ENCODE data around the gene YAE1. TPM values are rescaled to one million over a fixed set of nuclear protein-coding genes. Genes with fewer than 3 reads are reported as not detected.
"Not testable (repeated sequence)": the region's sequence is repeated elsewhere in the genome, so short reads cannot be mapped to it uniquely, and the experiment has no call there.

The YAE1 gene
- total and polyA plus RNA-seq, 11 donors, result 8.4 to 27.7 (median 16.7) TPM

DNA sequence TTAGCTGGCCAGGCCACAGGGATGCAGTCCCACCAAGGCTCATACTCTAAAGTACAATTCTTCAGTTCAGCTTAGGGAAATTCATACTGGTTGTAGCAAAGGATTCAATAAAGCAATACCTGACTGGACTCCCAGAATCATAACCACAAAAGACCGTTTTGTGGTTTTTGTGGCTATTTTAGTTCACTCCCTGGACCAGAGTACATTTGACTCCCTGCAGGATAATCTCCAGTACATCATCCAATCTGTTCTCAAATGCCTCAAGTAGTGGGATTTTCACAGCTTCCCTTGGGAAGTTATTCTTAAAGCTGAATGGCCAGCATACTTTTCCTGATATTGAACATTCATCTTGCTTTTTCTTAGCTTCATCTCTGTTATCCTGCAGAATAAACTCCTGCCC, 29.3 kb upstream of the YAE1 start:
- H3K27ac ChIP-seq, result no peak overlapping the region
- no peaks in the 10 kb centered on the region for H3K36me3 ChIP-seq
- no peak for ATAC-seq
- H3K4me1 ChIP-seq, result no peaks in the 10 kb centered on the region
- WGBS, 4 donors, result 41 to 63% (median 55%) methylated on average over 1 of the region's 1 CpG
- TF ChIP-seq POLR2A (IDR thresholded peaks at IDR 0.05) (no peak), CTCF (IDR thresholded peaks at IDR 0.05) (no peak)
- H3K27me3 ChIP-seq, result no peaks in the 10 kb centered on the region
- intact Hi-C loops (cut with DNase I), result no loop called here
- DNase-seq, result no peak
- H3K9me3 ChIP-seq, result no peaks in the 10 kb centered on the region
- H3K4me3 ChIP-seq, result no peak overlapping the region

- no peak for ATAC-seq
- Histone ChIP-seq H3K4me3 (no peak overlapping the region), H3K36me3 (no peaks in the 10 kb centered on the region), H3K9me3 (no peaks in the 10 kb centered on the region), H3K27ac (no peak overlapping the region), H3K4me1 (no peaks in the 10 kb centered on the region), H3K27me3 (no peaks in the 10 kb centered on the region)
- intact Hi-C loops (cut with DNase I), result no loop called here
- no peak for TF ChIP-seq CTCF (IDR thresholded peaks at IDR 0.05)
- TF ChIP-seq POLR2A (IDR thresholded peaks at IDR 0.05), result no peak
- WGBS, 4 donors, result 71 to 75% (median 72%) methylated on average over 5 of the region's 5 CpGs
- DNase-seq, result no peak
Observed at GRCh38 chr7:39539816-39540215, 26.4 kb upstream of the YAE1 start.

- DNase-seq, result no peak
- 68 to 78% (median 74%) methylated on average over 7 of the region's 7 CpGs for WGBS, 4 donors
- H3K27ac ChIP-seq, result no peak overlapping the region
- intact Hi-C loops (cut with DNase I), result no loop called here
- no peak for TF ChIP-seq POLR2A (IDR thresholded peaks at IDR 0.05)
- no peak for TF ChIP-seq CTCF (IDR thresholded peaks at IDR 0.05)
- no peaks in the 10 kb centered on the region for H3K27me3 ChIP-seq
- no peaks in the 10 kb centered on the region for H3K9me3 ChIP-seq
- no peaks in the 10 kb centered on the region for H3K36me3 ChIP-seq
- H3K4me3 ChIP-seq, result no peak overlapping the region
- H3K4me1 ChIP-seq, result no peaks in the 10 kb centered on the region
- ATAC-seq, result no peak
Observed at GRCh38 chr7:39540320-39540719, 25.9 kb upstream of the YAE1 start.

DNA sequence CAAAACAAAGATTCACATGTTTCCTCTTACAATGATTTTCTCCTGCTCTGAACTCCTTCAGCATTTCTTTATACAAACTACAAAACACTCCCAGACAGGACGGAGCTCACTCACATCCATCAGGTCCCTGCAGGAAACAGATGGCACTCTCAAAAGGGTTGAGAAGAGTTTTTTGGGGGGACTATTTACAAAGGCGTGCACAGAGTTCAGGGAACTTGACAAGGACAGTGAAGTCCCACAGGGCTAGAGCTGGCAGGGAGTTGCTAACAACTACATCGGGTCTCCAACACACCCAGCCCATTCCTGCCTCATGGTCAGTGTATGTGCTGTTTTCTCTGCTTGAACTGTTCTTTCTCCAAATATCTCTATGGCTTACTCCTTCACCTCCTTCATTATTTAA, 24.7 kb upstream of the YAE1 start:
- Histone ChIP-seq H3K36me3 (no peaks in the 10 kb centered on the region), H3K4me3 (no peak overlapping the region), H3K27ac (no peak overlapping the region), H3K27me3 (no peaks in the 10 kb centered on the region), H3K4me1 (no peaks in the 10 kb centered on the region), H3K9me3 (peaks cover 0 to 3% (median 0%) of the 10 kb centered on the region in 12 donors)
- 31 to 44% (median 41%) methylated on average over 3 of the region's 3 CpGs for WGBS, 4 donors
- no peak for DNase-seq
- intact Hi-C loops (cut with DNase I), result no loop called here
- TF ChIP-seq POLR2A (IDR thresholded peaks at IDR 0.05) (no peak), CTCF (IDR thresholded peaks at IDR 0.05) (no peak)
- no peak for ATAC-seq

GRCh38 chr7:39544774-39545173, 21.4 kb upstream of the YAE1 start:
- DNase-seq; H3K27me3 ChIP-seq; H3K4me3 ChIP-seq; H3K36me3 ChIP-seq; intact Hi-C loops (cut with DNase I); H3K4me1 ChIP-seq; ATAC-seq; H3K27ac ChIP-seq: not testable (repeated sequence)
- peaks cover 0 to 23% (median 11%) of the 10 kb centered on the region in 12 donors for H3K9me3 ChIP-seq
- 80 to 94% (median 89%) methylated on average over 2 of the region's 2 CpGs for WGBS, 4 donors
